ENCODE results near the gene HMOX2.

HMOX2 gene

GRCh38 chr16:4501071-4501478, 24.9 kb downstream of the HMOX2 start:
- Histone ChIP-seq H3K36me3 (ENCODE audit: control insufficient read depth in 2 of 2, insufficient read depth in 1 of 2, low read length in 2 of 2) (peaks cover 0 to 6% of the 10 kb centered on the region in 2 experiments; a peak in 2 of 3 replicates), H3K4me3 (ENCODE audit: low read depth, low read length) (no peak overlapping the region), H3K27ac (ENCODE audit: extremely low read depth, low read depth, low read length) (no peak overlapping the region), H3K9me3 (ENCODE audit: control insufficient read depth, insufficient read depth, low read depth, low read length) (no peaks in the 10 kb centered on the region), H3K4me1 (ENCODE audit: control insufficient read depth, insufficient read depth, low read length) (0 out of 2 replicates have a peak, but pooled peaks cover 3% of the 10 kb centered on the region)
- no peak for TF ChIP-seq ZNF837 (tag by site-specific recombination; IDR thresholded peaks at IDR 0.05)
- peak; percentile 37; the same call in 1 of the 2 replicates for TF ChIP-seq ZNF341 (tag by site-specific recombination; IDR thresholded peaks at IDR 0.05; ENCODE audit: low read depth)
- POLR2A ChIA-PET = interaction anchor here (1.1 kb wide), 1 partner anchor 38 kb away, joined by 3 read pairs; the partner anchor contains the start of gene CDIP1
- CTCF ChIA-PET = interaction anchor here (0.5 to 2.2 kb wide), 9 partner anchors 11 to 123 kb away, joined by 3 to 8 read pairs (median 5); partner anchors contain the start of genes HMOX2 and MGRN1

- TF ChIP-seq ZNF521 (tag by site-specific recombination; IDR thresholded peaks at IDR 0.05) = no peak
- TF ChIP-seq ZNF645 (tag by site-specific recombination; IDR thresholded peaks at IDR 0.05) = no peak
- TF ChIP-seq OSR2 (tag by site-specific recombination; IDR thresholded peaks at IDR 0.05) = no peak
- TF ChIP-seq ZFP37 (tag by site-specific recombination; IDR thresholded peaks at IDR 0.05) = no peak
- no peak for TF ChIP-seq ZBTB44 (tag by site-specific recombination; IDR thresholded peaks at IDR 0.05)
- TF ChIP-seq ZNF777 (tag by site-specific recombination; IDR thresholded peaks at IDR 0.05; ENCODE audit: borderline replicate concordance) = no peak
- TF ChIP-seq ZNF223 (tag by site-specific recombination; IDR thresholded peaks at IDR 0.05) = no peak
- TF ChIP-seq ZNF391 (tag by site-specific recombination; IDR thresholded peaks at IDR 0.05; ENCODE audit: borderline replicate concordance, low read depth) = no peak
- TF ChIP-seq CTCF (tag by site-specific recombination; IDR thresholded peaks at IDR 0.05) = no peak
- Histone ChIP-seq H3K4me3 (ENCODE audit: low read depth, low read length) (no peak overlapping the region), H3K27ac (ENCODE audit: extremely low read depth, low read depth, low read length) (no peak overlapping the region), H3K9me3 (ENCODE audit: control insufficient read depth, insufficient read depth, low read depth, low read length) (no peaks in the 10 kb centered on the region), H3K4me1 (ENCODE audit: control insufficient read depth, insufficient read depth, low read length) (no peaks in the 10 kb centered on the region), H3K36me3 (ENCODE audit: control insufficient read depth in 2 of 2, insufficient read depth in 1 of 2, low read length in 2 of 2) (peaks cover 0 to 49% of the 10 kb centered on the region in 2 experiments; a peak in 2 of 3 replicates)
- POLR2A ChIA-PET = no interaction called here
- CTCF ChIA-PET = interaction anchor here (0.6 to 4.5 kb wide), 16 partner anchors 9 to 1846 kb away, joined by 3 to 26 read pairs (median 4); partner anchors contain the start of gene MGRN1
Observed at GRCh38 chr16:4505356-4506147, 29.4 kb downstream of the HMOX2 start.

GRCh38 chr16:4506450-4506849, 30.3 kb downstream of the HMOX2 start:
- Histone ChIP-seq H3K4me1 (ENCODE audit: control insufficient read depth, insufficient read depth, low read length) (no peaks in the 10 kb centered on the region), H3K36me3 (ENCODE audit: control insufficient read depth in 2 of 2, insufficient read depth in 1 of 2, low read length in 2 of 2) (peaks cover 0 to 58% of the 10 kb centered on the region in 2 experiments; a peak in 2 of 3 replicates), H3K27ac (ENCODE audit: extremely low read depth, low read depth, low read length) (no peak overlapping the region), H3K4me3 (ENCODE audit: low read depth, low read length) (no peak overlapping the region), H3K9me3 (ENCODE audit: control insufficient read depth, insufficient read depth, low read depth, low read length) (no peaks in the 10 kb centered on the region)
- ChIA-PET CTCF (interaction anchor here (0.6 to 4.5 kb wide), 27 partner anchors 9 to 573 kb away, joined by 3 to 26 read pairs (median 4); partner anchors contain the start of gene MGRN1), POLR2A (interaction anchor here (0.6 kb wide), 1 partner anchor 26 kb away, joined by 4 read pairs; no protein-coding TSS in a partner anchor)
- TF ChIP-seq ZNF664 (tag by site-specific recombination; IDR thresholded peaks at IDR 0.05) (no peak), ZNF600 (tag by site-specific recombination; IDR thresholded peaks at IDR 0.05) (peak; percentile 22; the same call in 1 of the 2 replicates), GFI1B (tag by site-specific recombination; IDR thresholded peaks at IDR 0.05) (no peak), ZBTB20 (tag by site-specific recombination; IDR thresholded peaks at IDR 0.05) (no peak), ZNF16 (tag by site-specific recombination; IDR thresholded peaks at IDR 0.05; ENCODE audit: low read depth) (no peak), ZNF654 (tag by site-specific recombination; IDR thresholded peaks at IDR 0.05; ENCODE audit: low read depth) (peak; percentile 95), CTCF (tag by site-specific recombination; IDR thresholded peaks at IDR 0.05) (peak; percentile 83), SCRT2 (tag by site-specific recombination; IDR thresholded peaks at IDR 0.05) (peak; percentile 97), KLF17 (tag by site-specific recombination; IDR thresholded peaks at IDR 0.05) (0 out of 2 replicates have a peak, but pooled peaks have one; percentile 32), RBAK (tag by site-specific recombination; IDR thresholded peaks at IDR 0.05) (no peak), ZNF2 (tag by site-specific recombination; IDR thresholded peaks at IDR 0.05) (peak; percentile 51; the same call in 1 of the 2 replicates), SCRT1 (tag by site-specific recombination; IDR thresholded peaks at IDR 0.05; ENCODE audit: borderline replicate concordance) (peak; percentile 86)

Measured in HEK293 (cell line).